Measurements from ENCODE around the gene LINC00632. TPM values are rescaled to one million over a fixed set of nuclear protein-coding genes. Genes with fewer than 3 reads are reported as not detected.

Gene LINC00632
- total and polyA plus RNA-seq, 4 experiments from 2014 or later, result 0.26 to 16.2 (median 14.5) TPM; not detected in 1

DNA sequence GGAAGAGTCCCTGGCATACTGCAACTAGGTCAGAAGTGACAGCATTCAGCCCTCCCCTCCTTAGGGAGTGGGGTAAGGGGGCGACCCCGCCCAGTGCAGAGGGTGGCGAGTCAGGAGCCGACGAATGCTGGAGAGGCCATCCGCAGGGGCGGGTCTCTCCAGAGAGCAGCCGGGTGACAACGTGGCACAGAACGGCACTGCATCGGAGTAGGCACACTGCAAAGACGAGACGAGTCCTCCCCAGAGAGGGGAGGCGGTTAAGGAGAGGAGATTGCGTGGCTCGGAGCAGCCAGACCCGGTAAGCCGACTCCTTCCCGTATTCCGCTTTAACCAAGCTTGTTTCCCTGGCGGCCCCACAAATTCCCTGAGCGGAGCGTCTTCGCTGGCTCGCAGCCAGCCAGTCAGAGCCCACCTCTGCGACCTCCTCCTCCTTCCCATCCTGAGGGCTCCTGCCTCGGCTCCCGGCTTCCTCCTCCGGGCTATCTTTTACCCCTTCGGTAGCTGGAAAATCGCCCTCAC is 54.9 kb downstream of the LINC00632 start:
- peak overlapping the region; percentile 55 to 83 (median 70) for H3K4me3 Mint-ChIP-seq
- no peaks in the 10 kb centered on the region for H3K27me3 ChIP-seq (ENCODE audit: insufficient read depth, low read length)
- H3K4me1 ChIP-seq (ENCODE audit: insufficient read depth, low read length), result peaks cover 4% of the 10 kb centered on the region
- no peak overlapping the region for H3K27ac Mint-ChIP-seq
- intact Hi-C loops (cut with micrococcal nuclease), result loop anchor here (2.0 to 10.0 kb wide), 2 partner anchors 20 to 150 kb away; no protein-coding TSS in a partner anchor
- peaks cover 6 to 9% of the 10 kb centered on the region in 2 donors for H3K27me3 Mint-ChIP-seq
- H3K4me1 Mint-ChIP-seq, result peaks cover 7 to 20% (median 12%) of the 10 kb centered on the region in 4 donors
- no peak overlapping the region for H3K4me3 ChIP-seq (ENCODE audit: low read length in 2 of 2)
- H3K9me3 ChIP-seq (ENCODE audit: control insufficient read depth in 1 of 2, low read length in 2 of 2), result no peaks in the 10 kb centered on the region
- no peaks in the 10 kb centered on the region for H3K36me3 ChIP-seq (ENCODE audit: insufficient read depth, low read length)
- H3K27ac ChIP-seq (ENCODE audit: low read depth, low read length), result no peak overlapping the region
- CTCF ChIA-PET (ENCODE audit: partially characterized antibody), result interaction anchor here (0.6 to 2.5 kb wide), 4 partner anchors 9 to 75 kb away, joined by 3 to 30 read pairs (median 3); no protein-coding TSS in a partner anchor
- no peaks in the 10 kb centered on the region for H3K36me3 Mint-ChIP-seq
- POLR2A ChIA-PET (ENCODE audit: partially characterized antibody), result no interaction called here
- no peaks in the 10 kb centered on the region for H3K9me3 Mint-ChIP-seq
- DNase-seq, result no peak

DNA sequence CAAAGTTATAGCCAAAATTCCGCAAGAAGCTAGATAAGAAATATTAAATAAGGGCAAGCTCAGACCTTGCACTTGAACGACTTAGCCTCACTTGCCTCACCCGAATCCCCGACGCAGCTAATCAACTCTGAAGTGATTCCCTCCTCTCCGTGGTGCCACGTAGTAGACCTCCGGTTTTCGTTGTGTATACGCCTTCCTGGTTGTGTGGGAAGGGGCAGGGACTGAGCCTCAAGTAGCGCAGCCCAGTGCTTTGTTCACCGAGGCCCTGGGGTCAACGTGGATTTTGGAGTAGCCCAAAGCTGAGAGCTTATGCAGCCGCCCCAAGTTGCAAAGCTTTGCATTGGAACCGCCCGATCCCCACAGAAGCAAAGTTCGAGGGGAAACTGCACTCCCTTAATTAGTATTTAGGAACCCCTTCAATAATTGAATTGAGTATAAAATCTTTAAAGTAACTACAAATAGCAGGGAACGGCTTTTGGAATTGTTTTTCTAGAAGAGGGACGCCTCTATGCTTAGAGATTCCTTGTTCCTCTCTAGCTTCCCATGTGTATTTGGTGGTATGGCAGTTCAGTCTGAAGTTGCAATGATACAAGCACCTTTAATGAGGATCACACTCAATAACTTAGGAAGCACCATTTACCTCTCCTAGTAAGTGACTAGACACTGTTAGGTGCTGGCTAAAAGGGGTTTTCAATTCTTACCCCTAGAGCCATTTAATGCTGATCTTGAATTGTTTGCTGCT is 55.7 kb downstream of the LINC00632 start:
- peaks cover 4 to 6% of the 10 kb centered on the region in 2 donors for H3K27me3 Mint-ChIP-seq
- H3K4me3 ChIP-seq (ENCODE audit: low read length in 2 of 2), result no peak overlapping the region
- H3K27ac Mint-ChIP-seq, result no peak overlapping the region
- no peaks in the 10 kb centered on the region for H3K9me3 Mint-ChIP-seq
- peaks cover 7 to 20% (median 12%) of the 10 kb centered on the region in 4 donors for H3K4me1 Mint-ChIP-seq
- peaks cover 4% of the 10 kb centered on the region for H3K4me1 ChIP-seq (ENCODE audit: insufficient read depth, low read length)
- no peaks in the 10 kb centered on the region for H3K36me3 Mint-ChIP-seq
- H3K4me3 Mint-ChIP-seq, result peak overlapping the region; percentile 43 to 83 (median 70)
- no peaks in the 10 kb centered on the region for H3K9me3 ChIP-seq (ENCODE audit: control insufficient read depth in 1 of 2, low read length in 2 of 2)
- H3K27ac ChIP-seq (ENCODE audit: low read depth, low read length), result no peak overlapping the region
- no peak for DNase-seq
- ChIA-PET CTCF (ENCODE audit: partially characterized antibody) (interaction anchor here (1.3 to 2.5 kb wide), 6 partner anchors 10 to 513 kb away, joined by 3 to 30 read pairs (median 4); no protein-coding TSS in a partner anchor), POLR2A (ENCODE audit: partially characterized antibody) (no interaction called here)
- no peaks in the 10 kb centered on the region for H3K27me3 ChIP-seq (ENCODE audit: insufficient read depth, low read length)
- no peaks in the 10 kb centered on the region for H3K36me3 ChIP-seq (ENCODE audit: insufficient read depth, low read length)
- intact Hi-C loops (cut with micrococcal nuclease), result loop anchor here (2.0 to 10.0 kb wide), 3 partner anchors 20 to 407 kb away; no protein-coding TSS in a partner anchor

GRCh38 chrX:140766024-140766611 is 56.6 kb downstream of the LINC00632 start:
- intact Hi-C loops (cut with micrococcal nuclease), result loop anchor here (5.0 to 10.0 kb wide), 2 partner anchors 149 to 406 kb away; no protein-coding TSS in a partner anchor

GRCh38 chrX:140767646-140768045 is 58.1 kb downstream of the LINC00632 start:
- no peak overlapping the region for H3K4me3 Mint-ChIP-seq
- intact Hi-C loops (cut with micrococcal nuclease), result loop anchor here (5.0 to 10.0 kb wide), 2 partner anchors 147 to 405 kb away; no protein-coding TSS in a partner anchor
- H3K27me3 Mint-ChIP-seq, result peaks cover 3 to 4% of the 10 kb centered on the region in 2 donors
- Histone ChIP-seq H3K4me3 (ENCODE audit: low read length in 2 of 2) (no peak overlapping the region), H3K9me3 (ENCODE audit: control insufficient read depth in 1 of 2, low read length in 2 of 2) (no peaks in the 10 kb centered on the region), H3K4me1 (ENCODE audit: insufficient read depth, low read length) (peaks cover 4% of the 10 kb centered on the region), H3K36me3 (ENCODE audit: insufficient read depth, low read length) (no peaks in the 10 kb centered on the region), H3K27me3 (ENCODE audit: insufficient read depth, low read length) (no peaks in the 10 kb centered on the region), H3K27ac (ENCODE audit: low read depth, low read length) (no peak overlapping the region)
- ChIA-PET CTCF (ENCODE audit: partially characterized antibody) (interaction anchor here (2.4 kb wide), 1 partner anchor 23 kb away, joined by 9 read pairs; no protein-coding TSS in a partner anchor), POLR2A (ENCODE audit: partially characterized antibody) (no interaction called here)
- no peaks in the 10 kb centered on the region for H3K36me3 Mint-ChIP-seq
- H3K9me3 Mint-ChIP-seq, result no peaks in the 10 kb centered on the region
- no peak overlapping the region for H3K27ac Mint-ChIP-seq
- DNase-seq, result no peak
- peaks cover 4 to 12% (median 6%) of the 10 kb centered on the region in 4 donors for H3K4me1 Mint-ChIP-seq

More at GRCh38 chrX:140766024-140766611, 56.6 kb downstream of the LINC00632 start:
- no peak overlapping the region for H3K27ac Mint-ChIP-seq
- no peak overlapping the region for H3K27ac ChIP-seq (ENCODE audit: low read depth, low read length)
- no peaks in the 10 kb centered on the region for H3K9me3 ChIP-seq (ENCODE audit: control insufficient read depth in 1 of 2, low read length in 2 of 2)
- H3K4me3 ChIP-seq (ENCODE audit: low read length in 2 of 2), result no peak overlapping the region
- peaks cover 7 to 20% (median 12%) of the 10 kb centered on the region in 4 donors for H3K4me1 Mint-ChIP-seq
- ChIA-PET POLR2A (ENCODE audit: partially characterized antibody) (no interaction called here), CTCF (ENCODE audit: partially characterized antibody) (interaction anchor here (1.3 to 2.5 kb wide), 4 partner anchors 11 to 512 kb away, joined by 3 to 30 read pairs (median 6); no protein-coding TSS in a partner anchor)
- no peaks in the 10 kb centered on the region for H3K36me3 ChIP-seq (ENCODE audit: insufficient read depth, low read length)
- peaks cover 4% of the 10 kb centered on the region for H3K4me1 ChIP-seq (ENCODE audit: insufficient read depth, low read length)
- H3K4me3 Mint-ChIP-seq, result peak overlapping the region in 6 of 8 donors; percentile 2 to 61 (median 36)
- no peaks in the 10 kb centered on the region for H3K27me3 ChIP-seq (ENCODE audit: insufficient read depth, low read length)
- H3K36me3 Mint-ChIP-seq, result no peaks in the 10 kb centered on the region
- DNase-seq, result peak in 4 of 5 donors; percentile 35 to 48 (median 38)
- no peaks in the 10 kb centered on the region for H3K9me3 Mint-ChIP-seq
- H3K27me3 Mint-ChIP-seq, result peaks cover 3 to 6% of the 10 kb centered on the region in 2 donors

- intact Hi-C loops (cut with micrococcal nuclease), result no loop called here
- Histone ChIP-seq H3K36me3 (ENCODE audit: insufficient read depth, low read length) (no peaks in the 10 kb centered on the region), H3K4me3 (ENCODE audit: low read length in 2 of 2) (no peak overlapping the region), H3K27me3 (ENCODE audit: insufficient read depth, low read length) (no peaks in the 10 kb centered on the region), H3K4me1 (ENCODE audit: insufficient read depth, low read length) (no peaks in the 10 kb centered on the region), H3K9me3 (ENCODE audit: control insufficient read depth in 1 of 2, low read length in 2 of 2) (no peaks in the 10 kb centered on the region), H3K27ac (ENCODE audit: low read depth, low read length) (no peak overlapping the region)
- no peaks in the 10 kb centered on the region for H3K27me3 Mint-ChIP-seq
- no peaks in the 10 kb centered on the region for H3K9me3 Mint-ChIP-seq
- POLR2A ChIA-PET (ENCODE audit: partially characterized antibody), result no interaction called here
- DNase-seq, result no peak
- no peak overlapping the region for H3K4me3 Mint-ChIP-seq
- no peak overlapping the region for H3K27ac Mint-ChIP-seq
- H3K4me1 Mint-ChIP-seq, result no peaks in the 10 kb centered on the region
- CTCF ChIA-PET (ENCODE audit: partially characterized antibody), result no interaction called here
- H3K36me3 Mint-ChIP-seq, result no peaks in the 10 kb centered on the region
Measured at GRCh38 chrX:140775211-140775610, 65.7 kb downstream of the LINC00632 start.

DNA sequence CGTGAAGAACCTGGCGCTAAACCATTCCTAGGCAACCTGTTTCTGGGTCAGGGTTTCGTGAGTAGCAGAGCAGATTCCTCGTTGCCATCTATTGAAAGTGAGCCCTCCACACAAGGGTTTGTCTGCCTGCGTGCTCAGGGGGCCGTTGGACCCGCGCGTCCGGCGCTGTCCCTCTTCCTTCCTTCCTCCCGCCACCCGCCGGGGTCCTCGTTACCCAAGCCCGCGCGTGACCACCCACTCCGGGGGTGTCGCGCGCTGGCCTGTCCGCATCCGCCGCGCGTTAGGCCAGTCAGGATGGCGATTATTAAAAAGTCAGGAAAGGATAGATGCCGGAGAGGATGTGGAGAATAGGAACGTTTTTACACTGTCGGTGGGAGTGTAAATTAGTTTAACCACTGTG is 66.8 kb downstream of the LINC00632 start:
- no peaks in the 10 kb centered on the region for H3K36me3 ChIP-seq (ENCODE audit: insufficient read depth, low read length)
- no peak overlapping the region for H3K27ac Mint-ChIP-seq
- DNase-seq, result no peak
- no peaks in the 10 kb centered on the region for H3K27me3 ChIP-seq (ENCODE audit: insufficient read depth, low read length)
- CTCF ChIA-PET (ENCODE audit: partially characterized antibody), result no interaction called here
- no peaks in the 10 kb centered on the region for H3K36me3 Mint-ChIP-seq
- no peaks in the 10 kb centered on the region for H3K4me1 Mint-ChIP-seq
- H3K9me3 Mint-ChIP-seq, result no peaks in the 10 kb centered on the region
- H3K4me1 ChIP-seq (ENCODE audit: insufficient read depth, low read length), result no peaks in the 10 kb centered on the region
- H3K4me3 Mint-ChIP-seq, result no peak overlapping the region
- no peak overlapping the region for H3K4me3 ChIP-seq (ENCODE audit: low read length in 2 of 2)
- H3K27ac ChIP-seq (ENCODE audit: low read depth, low read length), result no peak overlapping the region
- no peaks in the 10 kb centered on the region for H3K9me3 ChIP-seq (ENCODE audit: control insufficient read depth in 1 of 2, low read length in 2 of 2)
- intact Hi-C loops (cut with micrococcal nuclease), result no loop called here
- H3K27me3 Mint-ChIP-seq, result no peaks in the 10 kb centered on the region
- POLR2A ChIA-PET (ENCODE audit: partially characterized antibody), result no interaction called here

DNA sequence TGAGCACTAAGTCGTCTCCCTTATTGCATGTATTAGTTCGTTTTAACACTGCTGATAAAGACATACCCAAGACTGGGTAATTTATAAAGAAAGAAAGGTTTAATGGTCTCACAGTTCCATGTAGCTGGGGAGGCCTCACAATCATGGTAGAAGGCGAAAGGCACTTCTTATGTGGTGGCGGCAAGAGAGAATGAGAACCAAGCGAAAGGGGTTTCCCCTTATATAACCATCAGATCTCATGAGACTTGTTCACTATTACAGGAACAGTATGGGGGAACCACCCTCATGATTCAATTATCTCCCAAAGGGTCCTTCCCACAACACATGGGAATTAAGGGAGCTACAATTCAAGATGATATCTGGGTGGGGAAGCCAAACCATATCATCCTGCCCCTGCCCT is 85.1 kb downstream of the LINC00632 start:
- Mint-ChIP-seq H3K36me3 (no peaks in the 10 kb centered on the region), H3K27ac (no peak overlapping the region), H3K27me3 (no peaks in the 10 kb centered on the region), H3K4me3 (no peak overlapping the region), H3K4me1 (no peaks in the 10 kb centered on the region), H3K9me3 (no peaks in the 10 kb centered on the region)
- Histone ChIP-seq H3K27ac (ENCODE audit: low read depth, low read length) (no peak overlapping the region), H3K4me1 (ENCODE audit: insufficient read depth, low read length) (no peaks in the 10 kb centered on the region), H3K27me3 (ENCODE audit: insufficient read depth, low read length) (no peaks in the 10 kb centered on the region), H3K36me3 (ENCODE audit: insufficient read depth, low read length) (no peaks in the 10 kb centered on the region), H3K4me3 (ENCODE audit: low read length in 2 of 2) (no peak overlapping the region), H3K9me3 (ENCODE audit: control insufficient read depth in 1 of 2, low read length in 2 of 2) (no peaks in the 10 kb centered on the region)
- ChIA-PET POLR2A (ENCODE audit: partially characterized antibody) (no interaction called here), CTCF (ENCODE audit: partially characterized antibody) (no interaction called here)
- no peak for DNase-seq
- intact Hi-C loops (cut with micrococcal nuclease), result no loop called here

Data from CD4-positive, alpha-beta memory T cell (primary cell).